ENCODE measurements around the gene SPATS2.
A peak's percentile ranks its signal among the peaks of the same experiment; 100 is the strongest.

SPATS2 gene

GRCh38 chr12:49347311-49348193 lies 19.7 kb upstream of the SPATS2 start:
- Mint-ChIP-seq H3K4me3 (peak overlapping the region; percentile 83), H3K4me1 (peaks cover 32% of the 10 kb centered on the region), H3K9me3 (no peaks in the 10 kb centered on the region), H3K36me3 (ENCODE audit: insufficient read depth) (peaks cover 11% of the 10 kb centered on the region), H3K27ac (ENCODE audit: low read depth) (peak overlapping the region; percentile 73), H3K27me3 (peaks cover 71% of the 10 kb centered on the region)
- ATAC-seq (replicated peaks; ENCODE audit: extremely low read depth, poor library complexity, severe bottlenecking) (peak; percentile 83), DNase-seq (ENCODE audit: low spot score in 2 of 2) (peak; percentile 69 to 80)

GRCh38 chr12:49348781-49349180 lies 18.5 kb upstream of the SPATS2 start:
- DNase-seq (ENCODE audit: low spot score in 2 of 2) (no peak), ATAC-seq (replicated peaks; ENCODE audit: extremely low read depth, poor library complexity, severe bottlenecking) (no peak)
- H3K27ac Mint-ChIP-seq (ENCODE audit: low read depth): no peak overlapping the region
- H3K4me3 Mint-ChIP-seq: no peak overlapping the region
- peaks cover 21% of the 10 kb centered on the region for H3K4me1 Mint-ChIP-seq
- peaks cover 10% of the 10 kb centered on the region for H3K36me3 Mint-ChIP-seq (ENCODE audit: insufficient read depth)
- peaks cover 79% of the 10 kb centered on the region for H3K27me3 Mint-ChIP-seq
- no peaks in the 10 kb centered on the region for H3K9me3 Mint-ChIP-seq

- ATAC-seq (replicated peaks; ENCODE audit: extremely low read depth, poor library complexity, severe bottlenecking) (no peak), DNase-seq (ENCODE audit: low spot score in 2 of 2) (no peak)
- Mint-ChIP-seq H3K27me3 (peaks cover 82% of the 10 kb centered on the region), H3K27ac (ENCODE audit: low read depth) (no peak overlapping the region), H3K9me3 (no peaks in the 10 kb centered on the region), H3K4me3 (no peak overlapping the region), H3K4me1 (peaks cover 21% of the 10 kb centered on the region), H3K36me3 (ENCODE audit: insufficient read depth) (peaks cover 10% of the 10 kb centered on the region)
Observed at GRCh38 chr12:49349266-49349665, 18.0 kb upstream of the SPATS2 start.

- ATAC-seq (replicated peaks; ENCODE audit: extremely low read depth, poor library complexity, severe bottlenecking) (no peak), DNase-seq (ENCODE audit: low spot score in 2 of 2) (no peak)
- Mint-ChIP-seq H3K4me1 (peaks cover 1% of the 10 kb centered on the region), H3K27me3 (peaks cover 78% of the 10 kb centered on the region), H3K4me3 (no peak overlapping the region), H3K27ac (ENCODE audit: low read depth) (no peak overlapping the region), H3K9me3 (no peaks in the 10 kb centered on the region), H3K36me3 (ENCODE audit: insufficient read depth) (peaks cover 2% of the 10 kb centered on the region)
Observed at GRCh38 chr12:49352351-49352750, 14.9 kb upstream of the SPATS2 start.

GRCh38 chr12:49355913-49356312 lies 11.3 kb upstream of the SPATS2 start:
- no peaks in the 10 kb centered on the region for H3K4me1 Mint-ChIP-seq
- H3K9me3 Mint-ChIP-seq: no peaks in the 10 kb centered on the region

GRCh38 chr12:49357103-49357678 lies 10.1 kb upstream of the SPATS2 start:
- no peak for ATAC-seq (replicated peaks; ENCODE audit: extremely low read depth, poor library complexity, severe bottlenecking)
- no peaks in the 10 kb centered on the region for H3K36me3 Mint-ChIP-seq (ENCODE audit: insufficient read depth)
- H3K27ac Mint-ChIP-seq (ENCODE audit: low read depth): no peak overlapping the region
- H3K27me3 Mint-ChIP-seq: peaks cover 59% of the 10 kb centered on the region
- H3K4me1 Mint-ChIP-seq: no peaks in the 10 kb centered on the region
- no peak overlapping the region for H3K4me3 Mint-ChIP-seq
- DNase-seq (ENCODE audit: low spot score in 2 of 2): no peak
- no peaks in the 10 kb centered on the region for H3K9me3 Mint-ChIP-seq

More at GRCh38 chr12:49355913-49356312, 11.3 kb upstream of the SPATS2 start:
- no peak for ATAC-seq (replicated peaks; ENCODE audit: extremely low read depth, poor library complexity, severe bottlenecking)
- Mint-ChIP-seq H3K4me3 (no peak overlapping the region), H3K27ac (ENCODE audit: low read depth) (no peak overlapping the region), H3K36me3 (ENCODE audit: insufficient read depth) (no peaks in the 10 kb centered on the region), H3K27me3 (peaks cover 66% of the 10 kb centered on the region)
- DNase-seq (ENCODE audit: low spot score in 2 of 2): no peak

- no peaks in the 10 kb centered on the region for H3K4me1 Mint-ChIP-seq
- H3K36me3 Mint-ChIP-seq (ENCODE audit: insufficient read depth): no peaks in the 10 kb centered on the region
- no peak overlapping the region for H3K4me3 Mint-ChIP-seq
- no peak overlapping the region for H3K27ac Mint-ChIP-seq (ENCODE audit: low read depth)
- H3K9me3 Mint-ChIP-seq: no peaks in the 10 kb centered on the region
- peaks cover 47% of the 10 kb centered on the region for H3K27me3 Mint-ChIP-seq
- peak; percentile 82 for ATAC-seq (replicated peaks; ENCODE audit: extremely low read depth, poor library complexity, severe bottlenecking)
- DNase-seq (ENCODE audit: low spot score in 2 of 2): peak; percentile 33 to 49
Observed at GRCh38 chr12:49358483-49359141, 8.7 kb upstream of the SPATS2 start.

GRCh38 chr12:49359671-49360070 lies 7.6 kb upstream of the SPATS2 start:
- no peaks in the 10 kb centered on the region for H3K9me3 Mint-ChIP-seq
- ATAC-seq (replicated peaks; ENCODE audit: extremely low read depth, poor library complexity, severe bottlenecking) (no peak), DNase-seq (ENCODE audit: low spot score in 2 of 2) (no peak)
- H3K27ac Mint-ChIP-seq (ENCODE audit: low read depth): no peak overlapping the region
- no peaks in the 10 kb centered on the region for H3K36me3 Mint-ChIP-seq (ENCODE audit: insufficient read depth)
- H3K27me3 Mint-ChIP-seq: peaks cover 41% of the 10 kb centered on the region
- H3K4me3 Mint-ChIP-seq: no peak overlapping the region
- H3K4me1 Mint-ChIP-seq: no peaks in the 10 kb centered on the region

GRCh38 chr12:49362077-49362476 lies 5.2 kb upstream of the SPATS2 start:
- Mint-ChIP-seq H3K4me3 (no peak overlapping the region), H3K27ac (ENCODE audit: low read depth) (no peak overlapping the region), H3K27me3 (peaks cover 32% of the 10 kb centered on the region), H3K9me3 (no peaks in the 10 kb centered on the region), H3K4me1 (no peaks in the 10 kb centered on the region), H3K36me3 (ENCODE audit: insufficient read depth) (peaks cover 3% of the 10 kb centered on the region)
- ATAC-seq (replicated peaks; ENCODE audit: extremely low read depth, poor library complexity, severe bottlenecking) (no peak), DNase-seq (ENCODE audit: low spot score in 2 of 2) (no peak)

GRCh38 chr12:49364989-49365388 lies 2.3 kb upstream of the SPATS2 start:
- Mint-ChIP-seq H3K27ac (ENCODE audit: low read depth) (no peak overlapping the region), H3K36me3 (ENCODE audit: insufficient read depth) (peaks cover 3% of the 10 kb centered on the region), H3K4me1 (peaks cover 19% of the 10 kb centered on the region), H3K9me3 (no peaks in the 10 kb centered on the region), H3K4me3 (no peak overlapping the region), H3K27me3 (peaks cover 12% of the 10 kb centered on the region)
- ATAC-seq (replicated peaks; ENCODE audit: extremely low read depth, poor library complexity, severe bottlenecking) (no peak), DNase-seq (ENCODE audit: low spot score in 2 of 2) (no peak)

GRCh38 chr12:49365542-49365941 lies 1.7 kb upstream of the SPATS2 start:
- ATAC-seq (replicated peaks; ENCODE audit: extremely low read depth, poor library complexity, severe bottlenecking): no peak
- no peak for DNase-seq (ENCODE audit: low spot score in 2 of 2)
- H3K27ac Mint-ChIP-seq (ENCODE audit: low read depth): peak overlapping the region; percentile 57
- H3K27me3 Mint-ChIP-seq: peaks cover 10% of the 10 kb centered on the region
- peaks cover 19% of the 10 kb centered on the region for H3K4me1 Mint-ChIP-seq
- no peaks in the 10 kb centered on the region for H3K9me3 Mint-ChIP-seq
- H3K4me3 Mint-ChIP-seq: peak overlapping the region; percentile 70
- peaks cover 3% of the 10 kb centered on the region for H3K36me3 Mint-ChIP-seq (ENCODE audit: insufficient read depth)

GRCh38 chr12:49366096-49366651 lies 1.1 kb upstream of the SPATS2 start:
- peaks cover 3% of the 10 kb centered on the region for H3K36me3 Mint-ChIP-seq (ENCODE audit: insufficient read depth)
- DNase-seq (ENCODE audit: low spot score in 2 of 2): no peak
- no peaks in the 10 kb centered on the region for H3K9me3 Mint-ChIP-seq
- peak; percentile 7 for ATAC-seq (replicated peaks; ENCODE audit: extremely low read depth, poor library complexity, severe bottlenecking)
- peak overlapping the region; percentile 70 for H3K4me3 Mint-ChIP-seq
- H3K4me1 Mint-ChIP-seq: peaks cover 19% of the 10 kb centered on the region
- peaks cover 3% of the 10 kb centered on the region for H3K27me3 Mint-ChIP-seq
- peak overlapping the region; percentile 57 for H3K27ac Mint-ChIP-seq (ENCODE audit: low read depth)
